Measurements from ENCODE around the gene TSHZ3. TPM values are rescaled to one million over a fixed set of nuclear protein-coding genes. Genes with fewer than 3 reads are reported as not detected.

Gene TSHZ3
- total and polyA plus RNA-seq, 11 donors, result 0.88 to 11.5 (median 2.4) TPM

GRCh38 chr19:31364963-31365362, 15.7 kb upstream of the TSHZ3 start:
- Histone ChIP-seq H3K4me1 (no peaks in the 10 kb centered on the region), H3K4me3 (no peak overlapping the region), H3K27ac (no peak overlapping the region), H3K36me3 (peaks cover 0 to 9% (median 0%) of the 10 kb centered on the region in 9 donors), H3K9me3 (no peaks in the 10 kb centered on the region), H3K27me3 (peaks cover 0 to 10% (median 0%) of the 10 kb centered on the region in 9 donors)
- WGBS, 4 donors, result 66 to 75% (median 73%) methylated on average over 3 of the region's 3 CpGs
- no peak for TF ChIP-seq POLR2A (IDR thresholded peaks at IDR 0.05)
- TF ChIP-seq, protein P1, sequence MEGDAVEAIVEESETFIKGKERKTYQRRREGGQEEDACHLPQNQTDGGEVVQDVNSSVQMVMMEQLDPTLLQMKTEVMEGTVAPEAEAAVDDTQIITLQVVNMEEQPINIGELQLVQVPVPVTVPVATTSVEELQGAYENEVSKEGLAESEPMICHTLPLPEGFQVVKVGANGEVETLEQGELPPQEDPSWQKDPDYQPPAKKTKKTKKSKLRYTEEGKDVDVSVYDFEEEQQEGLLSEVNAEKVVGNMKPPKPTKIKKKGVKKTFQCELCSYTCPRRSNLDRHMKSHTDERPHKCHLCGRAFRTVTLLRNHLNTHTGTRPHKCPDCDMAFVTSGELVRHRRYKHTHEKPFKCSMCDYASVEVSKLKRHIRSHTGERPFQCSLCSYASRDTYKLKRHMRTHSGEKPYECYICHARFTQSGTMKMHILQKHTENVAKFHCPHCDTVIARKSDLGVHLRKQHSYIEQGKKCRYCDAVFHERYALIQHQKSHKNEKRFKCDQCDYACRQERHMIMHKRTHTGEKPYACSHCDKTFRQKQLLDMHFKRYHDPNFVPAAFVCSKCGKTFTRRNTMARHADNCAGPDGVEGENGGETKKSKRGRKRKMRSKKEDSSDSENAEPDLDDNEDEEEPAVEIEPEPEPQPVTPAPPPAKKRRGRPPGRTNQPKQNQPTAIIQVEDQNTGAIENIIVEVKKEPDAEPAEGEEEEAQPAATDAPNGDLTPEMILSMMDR (IDR thresholded peaks at IDR 0.05), result no peak
- no peak for ATAC-seq
- intact Hi-C loops (cut with DNase I), result no loop called here
- no peak for DNase-seq

GRCh38 chr19:31361728-31362127, 12.5 kb upstream of the TSHZ3 start:
- no peak for ATAC-seq
- Histone ChIP-seq H3K9me3 (no peaks in the 10 kb centered on the region), H3K27ac (no peak overlapping the region), H3K4me3 (no peak overlapping the region), H3K27me3 (peaks cover 0 to 23% (median 15%) of the 10 kb centered on the region in 9 donors), H3K36me3 (peaks cover 0 to 9% (median 0%) of the 10 kb centered on the region in 9 donors), H3K4me1 (peaks cover 0 to 3% (median 0%) of the 10 kb centered on the region in 12 donors)
- TF ChIP-seq, protein P1 (IDR thresholded peaks at IDR 0.05), result no peak
- TF ChIP-seq POLR2A (IDR thresholded peaks at IDR 0.05), result no peak
- intact Hi-C loops (cut with DNase I), result no loop called here
- WGBS, 4 donors, result 92 to 94% (median 93%) methylated on average over 5 of the region's 5 CpGs
- DNase-seq, result no peak

DNA sequence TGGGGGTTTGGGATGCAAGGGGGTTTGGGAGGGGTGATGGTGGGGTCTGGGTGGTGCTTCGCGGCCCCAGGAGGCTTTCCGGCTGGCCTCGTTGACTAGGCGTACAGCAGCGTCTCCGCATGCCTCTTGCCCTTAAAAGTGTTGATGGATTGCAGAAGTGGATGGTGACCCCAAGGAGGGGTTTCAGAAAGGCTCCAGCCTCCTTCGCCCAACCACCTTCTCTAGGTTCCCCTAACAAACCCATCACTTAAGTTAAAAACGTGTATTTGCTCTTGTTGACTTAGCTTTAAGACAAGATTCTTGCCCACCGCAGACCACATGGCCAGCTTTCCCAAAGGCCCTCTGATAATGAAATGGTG, 8.1 kb upstream of the TSHZ3 start:
- H3K27ac ChIP-seq, result no peak overlapping the region
- DNase-seq (no peak), ATAC-seq (no peak)
- 37 to 55% (median 46%) methylated on average over 10 of the region's 10 CpGs for WGBS, 4 donors
- intact Hi-C loops (cut with DNase I), result loop anchor here in 6 of 10 donors (5.0 to 10.0 kb wide), 6 partner anchors 232 to 868 kb away; no protein-coding TSS in a partner anchor
- peaks cover 5 to 68% (median 43%) of the 10 kb centered on the region in 9 donors for H3K27me3 ChIP-seq
- no peak overlapping the region for H3K4me3 ChIP-seq
- peaks cover 0 to 9% (median 0%) of the 10 kb centered on the region in 9 donors for H3K36me3 ChIP-seq
- TF ChIP-seq, protein P1 (IDR thresholded peaks at IDR 0.05), result peak in 4 of 12 donors; percentile 6 to 20 (median 15)
- no peak for TF ChIP-seq POLR2A (IDR thresholded peaks at IDR 0.05)
- H3K4me1 ChIP-seq, result peaks cover 0 to 41% (median 2%) of the 10 kb centered on the region in 12 donors
- no peaks in the 10 kb centered on the region for H3K9me3 ChIP-seq

DNA sequence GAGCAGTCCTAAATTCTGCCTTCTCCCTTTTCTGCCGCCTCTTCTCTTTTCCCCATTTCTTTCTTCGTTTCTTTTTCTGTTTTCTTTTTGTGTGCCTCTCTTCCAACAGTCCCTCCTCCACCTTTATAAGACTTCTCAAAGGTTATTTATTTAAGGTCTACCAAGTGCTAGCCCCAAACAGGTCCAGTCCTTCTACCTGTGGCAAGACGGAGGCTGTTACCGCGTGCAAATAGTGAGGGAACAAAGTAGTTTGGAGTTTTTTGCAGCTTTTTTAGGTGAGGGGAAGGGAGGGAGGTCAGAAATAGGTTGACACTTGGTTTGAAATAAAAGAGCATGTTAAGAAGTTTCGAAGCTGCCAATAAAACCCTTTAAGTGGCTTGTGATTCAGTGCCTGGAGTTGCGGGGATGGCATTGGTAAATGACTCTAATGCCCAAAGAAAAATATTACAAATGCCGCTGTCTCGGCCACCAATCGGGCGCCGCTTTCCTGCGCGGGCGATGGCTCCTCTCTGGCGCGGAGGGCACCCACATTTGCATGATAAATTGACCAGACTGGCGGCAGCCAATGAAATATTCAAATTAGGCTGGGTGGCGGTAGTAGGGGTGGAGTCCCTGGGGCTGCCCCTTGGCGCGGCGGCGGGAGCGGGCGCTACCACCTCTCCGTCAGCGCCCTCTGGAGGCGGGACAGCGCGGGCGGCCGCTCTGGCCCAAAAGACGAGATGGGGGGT, 7.5 kb upstream of the TSHZ3 start:
- WGBS, 4 donors, result 13 to 21% (median 16%) methylated on average over 21 to 33 of the region's 33 CpGs
- TF ChIP-seq, protein P1 (IDR thresholded peaks at IDR 0.05), result peak; percentile 30 to 60 (median 50)
- TF ChIP-seq POLR2A (IDR thresholded peaks at IDR 0.05), result no peak
- peaks cover 5 to 73% (median 45%) of the 10 kb centered on the region in 9 donors for H3K27me3 ChIP-seq
- ATAC-seq (peak in 3 of 4 donors; percentile 49 to 59 (median 52)), DNase-seq (peak in 3 of 5 donors; percentile 40 to 79 (median 50))
- intact Hi-C loops (cut with DNase I), result loop anchor here in 6 of 10 donors (5.0 to 10.0 kb wide), 6 partner anchors 232 to 868 kb away; no protein-coding TSS in a partner anchor
- H3K27ac ChIP-seq, result no peak overlapping the region
- peaks cover 0 to 9% (median 0%) of the 10 kb centered on the region in 9 donors for H3K36me3 ChIP-seq
- H3K4me3 ChIP-seq, result peak overlapping the region in 2 of 12 donors; percentile 20 to 25
- H3K4me1 ChIP-seq, result peaks cover 0 to 47% (median 6%) of the 10 kb centered on the region in 12 donors
- no peaks in the 10 kb centered on the region for H3K9me3 ChIP-seq

All from heart left ventricle (tissue), 16 donors.